AG04449 (cell line): Measurements from ENCODE around the gene IGSF6.

Source experiments
- CTCF ChIA-PET: fragments of 350-600 bp; formaldehyde crosslinking; extraction: SDS; loops from one replicate; lab custom pipeline; 2021; ENCODE audit warnings: antibody characterized with exemption; lab: Yijun Ruan, JAX
- POLR2A ChIA-PET: fragments of 400-600, 350-600 bp; formaldehyde crosslinking; extraction: SDS; loops from one replicate; lab custom pipeline; 2020; ENCODE audit warnings: antibody characterized with exemption, inconsistent platforms; lab: Yijun Ruan, JAX
- DNase-seq: peaks from one replicate; pipeline ENCODE4 v3.0.0-alpha.2; 2010; ENCODE audit warnings: low read depth, low spot score
- H3K4me3 ChIP-seq: 2 replicates; pipeline ENCODE4 v1.5.1; 2011; ENCODE audit warnings: low read depth, mild to moderate bottlenecking, control low read depth, low read length
- TF ChIP-seq, protein P1 (sequence below): IDR thresholded peaks from one replicate; pipeline ENCODE4 v1.5.1; 2011; ENCODE audit warnings: mild to moderate bottlenecking, moderate library complexity, low read length, control low read depth, inconsistent platforms; ENCODE audit not compliant: insufficient read depth; ENCODE audit errors: missing control alignments

IGSF6 gene

DNA sequence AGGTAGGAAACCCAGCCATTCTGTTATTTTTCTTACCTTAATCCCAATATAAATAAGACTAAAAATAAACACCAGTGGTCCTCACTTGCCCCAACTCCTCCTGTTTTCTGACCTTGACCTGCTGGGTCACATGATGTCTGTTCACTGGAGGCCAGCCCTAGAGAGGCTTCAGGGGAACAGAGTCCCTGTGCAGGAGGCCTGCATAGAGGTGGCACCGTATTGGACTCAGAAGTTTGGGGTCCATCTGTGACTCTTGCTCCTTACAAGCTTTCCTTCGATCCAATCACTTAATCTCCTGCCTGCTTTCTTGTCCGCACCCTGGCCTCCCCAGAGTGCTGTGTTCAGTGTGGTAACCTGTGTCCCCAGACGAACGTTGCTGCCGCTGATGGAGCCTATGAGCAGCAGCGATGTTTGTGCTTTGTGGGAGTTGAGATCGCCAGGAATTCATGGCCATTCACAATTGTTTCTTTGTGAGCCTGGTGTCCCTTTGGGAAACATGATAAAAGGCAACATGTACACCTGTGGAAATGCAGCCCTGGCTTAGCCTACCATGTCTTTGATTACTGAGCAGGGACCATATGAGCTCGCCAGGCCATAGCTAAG lies 4.7 kb downstream of the IGSF6 start:
- TF ChIP-seq, protein P1, sequence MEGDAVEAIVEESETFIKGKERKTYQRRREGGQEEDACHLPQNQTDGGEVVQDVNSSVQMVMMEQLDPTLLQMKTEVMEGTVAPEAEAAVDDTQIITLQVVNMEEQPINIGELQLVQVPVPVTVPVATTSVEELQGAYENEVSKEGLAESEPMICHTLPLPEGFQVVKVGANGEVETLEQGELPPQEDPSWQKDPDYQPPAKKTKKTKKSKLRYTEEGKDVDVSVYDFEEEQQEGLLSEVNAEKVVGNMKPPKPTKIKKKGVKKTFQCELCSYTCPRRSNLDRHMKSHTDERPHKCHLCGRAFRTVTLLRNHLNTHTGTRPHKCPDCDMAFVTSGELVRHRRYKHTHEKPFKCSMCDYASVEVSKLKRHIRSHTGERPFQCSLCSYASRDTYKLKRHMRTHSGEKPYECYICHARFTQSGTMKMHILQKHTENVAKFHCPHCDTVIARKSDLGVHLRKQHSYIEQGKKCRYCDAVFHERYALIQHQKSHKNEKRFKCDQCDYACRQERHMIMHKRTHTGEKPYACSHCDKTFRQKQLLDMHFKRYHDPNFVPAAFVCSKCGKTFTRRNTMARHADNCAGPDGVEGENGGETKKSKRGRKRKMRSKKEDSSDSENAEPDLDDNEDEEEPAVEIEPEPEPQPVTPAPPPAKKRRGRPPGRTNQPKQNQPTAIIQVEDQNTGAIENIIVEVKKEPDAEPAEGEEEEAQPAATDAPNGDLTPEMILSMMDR, result no peak
- H3K4me3 ChIP-seq, result no peak overlapping the region
- POLR2A ChIA-PET, result no interaction called here
- no peak for DNase-seq
- CTCF ChIA-PET, result interaction anchor here (1.6 to 10.9 kb wide), 3 partner anchors 8 to 541 kb away, joined by 4 to 150 read pairs (median 24); no protein-coding TSS in a partner anchor

DNA sequence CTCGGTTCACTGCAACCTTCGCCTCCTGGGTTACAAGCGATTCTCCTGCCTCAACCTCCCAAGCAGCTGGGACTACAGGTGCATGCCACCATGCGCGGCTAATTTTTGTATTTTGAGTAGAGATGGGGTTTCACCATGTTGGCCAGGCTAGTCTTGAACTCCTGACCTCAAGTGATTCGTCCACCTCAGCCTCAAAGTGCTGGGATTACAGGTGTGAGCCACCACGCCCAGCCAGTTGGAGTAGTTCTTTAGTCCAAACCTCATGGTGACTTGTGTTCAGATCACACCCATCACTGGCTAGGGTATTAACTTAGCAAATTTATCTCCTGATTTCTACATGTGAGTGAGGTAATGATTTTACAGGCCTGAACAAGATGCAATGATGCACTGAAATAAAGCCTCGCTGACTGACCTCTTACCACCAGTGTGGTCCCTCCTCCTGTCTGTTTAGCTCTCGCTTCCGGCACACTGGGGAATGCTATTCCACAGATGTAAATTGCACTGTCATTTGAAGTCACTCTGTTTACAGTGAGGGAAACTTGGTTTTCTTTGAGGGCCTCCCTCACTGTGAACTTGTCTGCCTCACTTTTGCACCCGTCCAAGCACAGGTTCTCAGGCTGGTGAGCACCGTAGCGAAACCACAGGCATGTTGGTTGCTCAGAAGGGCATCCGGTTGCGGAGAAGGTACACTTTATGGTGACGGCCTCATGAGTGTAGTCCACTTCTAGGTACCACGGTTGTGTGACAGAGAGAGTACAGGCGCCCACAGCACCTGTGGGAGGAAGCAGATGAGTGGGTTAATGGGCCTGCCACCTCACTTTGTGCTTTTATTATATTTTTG lies 5.5 kb downstream of the IGSF6 start:
- ChIA-PET CTCF (interaction anchor here (1.3 to 10.9 kb wide), 4 partner anchors 10 to 542 kb away, joined by 3 to 150 read pairs (median 4); no protein-coding TSS in a partner anchor), POLR2A (no interaction called here)
- no peak overlapping the region for H3K4me3 ChIP-seq
- DNase-seq, result no peak
- TF ChIP-seq, protein P1, result no peak

DNA sequence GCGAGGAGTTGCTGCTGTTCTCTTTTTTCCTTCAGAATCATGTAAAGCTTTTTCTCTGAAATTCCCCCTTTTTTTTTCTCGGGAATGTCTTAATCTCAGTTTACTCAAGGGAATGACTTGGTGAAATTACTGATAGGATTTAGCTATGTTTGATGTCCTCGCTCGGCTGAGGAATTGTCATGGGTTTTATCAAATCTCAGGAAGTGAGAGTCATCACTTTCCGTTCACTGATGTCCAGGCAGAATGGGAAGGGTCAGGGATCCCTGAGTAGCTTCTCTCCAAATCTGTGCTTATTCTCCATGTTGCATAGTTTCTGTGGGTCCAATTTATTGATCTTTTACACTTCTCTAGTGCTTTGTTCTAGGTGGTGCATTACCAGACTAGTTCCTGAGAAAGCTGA lies 6.3 kb downstream of the IGSF6 start:
- TF ChIP-seq, protein P1, result no peak
- H3K4me3 ChIP-seq, result no peak overlapping the region
- no peak for DNase-seq
- ChIA-PET CTCF (interaction anchor here (0.7 to 10.9 kb wide), 9 partner anchors 11 to 73 kb away, joined by 3 to 150 read pairs (median 3); no protein-coding TSS in a partner anchor), POLR2A (no interaction called here)

DNA sequence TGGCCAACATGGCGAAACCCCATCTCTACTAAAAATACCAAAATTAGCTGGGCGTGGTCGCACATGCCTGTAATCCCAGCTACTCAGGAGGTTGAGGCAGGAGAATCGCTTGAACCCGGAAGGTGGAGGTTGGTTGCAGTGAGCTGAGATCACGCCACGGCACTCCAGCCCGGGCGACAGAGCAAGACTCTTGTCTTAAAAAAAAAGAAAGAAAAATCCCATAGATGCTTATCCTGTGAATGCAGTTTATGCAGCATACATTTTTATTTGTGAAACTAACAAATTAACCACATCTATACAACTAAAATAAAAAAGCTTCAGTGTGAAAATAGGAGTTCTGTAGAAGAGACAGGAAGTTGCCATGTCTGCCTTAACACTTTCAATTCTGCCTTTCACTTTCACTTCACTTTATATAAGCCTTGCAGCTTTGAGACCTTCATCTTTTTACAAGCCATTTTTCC lies 7.1 kb downstream of the IGSF6 start:
- ChIA-PET POLR2A (no interaction called here), CTCF (interaction anchor here (1.0 to 10.9 kb wide), 7 partner anchors 12 to 74 kb away, joined by 3 to 150 read pairs (median 3); no protein-coding TSS in a partner anchor)
- TF ChIP-seq, protein P1, result no peak
- H3K4me3 ChIP-seq, result no peak overlapping the region
- no peak for DNase-seq

GRCh38 chr16:21644674-21645073 lies 7.7 kb downstream of the IGSF6 start:
- ChIA-PET CTCF (interaction anchor here (0.8 to 10.9 kb wide), 6 partner anchors 12 to 62 kb away, joined by 3 to 150 read pairs (median 4); no protein-coding TSS in a partner anchor), POLR2A (no interaction called here)
- TF ChIP-seq, protein P1, result no peak
- no peak for DNase-seq
- no peak overlapping the region for H3K4me3 ChIP-seq

DNA sequence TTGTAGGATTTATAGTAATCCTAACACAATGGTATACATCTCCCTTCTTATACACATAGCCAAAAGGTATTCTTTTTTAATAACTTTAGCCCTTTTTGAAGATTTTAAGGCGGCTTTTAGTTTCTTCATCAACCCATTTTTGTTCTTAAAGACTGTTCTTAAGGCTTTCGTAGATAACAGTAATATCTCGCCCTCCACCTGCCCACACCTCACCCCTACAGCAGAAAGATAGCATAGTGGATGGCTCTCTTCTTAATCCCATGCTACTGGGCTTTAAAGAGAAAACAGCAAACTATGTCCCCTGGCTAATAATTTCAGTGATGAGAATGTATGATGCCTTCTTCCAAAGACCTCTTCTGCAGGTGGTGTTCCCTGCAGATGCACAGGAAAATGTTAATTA lies 8.6 kb downstream of the IGSF6 start:
- H3K4me3 ChIP-seq, result no peak overlapping the region
- DNase-seq, result no peak
- CTCF ChIA-PET, result interaction anchor here (0.8 to 10.9 kb wide), 5 partner anchors 13 to 59 kb away, joined by 3 to 150 read pairs (median 5); no protein-coding TSS in a partner anchor
- POLR2A ChIA-PET, result no interaction called here
- TF ChIP-seq, protein P1, result no peak
